ENCODE results near the gene TRPM1.

The TRPM1 gene

DNA sequence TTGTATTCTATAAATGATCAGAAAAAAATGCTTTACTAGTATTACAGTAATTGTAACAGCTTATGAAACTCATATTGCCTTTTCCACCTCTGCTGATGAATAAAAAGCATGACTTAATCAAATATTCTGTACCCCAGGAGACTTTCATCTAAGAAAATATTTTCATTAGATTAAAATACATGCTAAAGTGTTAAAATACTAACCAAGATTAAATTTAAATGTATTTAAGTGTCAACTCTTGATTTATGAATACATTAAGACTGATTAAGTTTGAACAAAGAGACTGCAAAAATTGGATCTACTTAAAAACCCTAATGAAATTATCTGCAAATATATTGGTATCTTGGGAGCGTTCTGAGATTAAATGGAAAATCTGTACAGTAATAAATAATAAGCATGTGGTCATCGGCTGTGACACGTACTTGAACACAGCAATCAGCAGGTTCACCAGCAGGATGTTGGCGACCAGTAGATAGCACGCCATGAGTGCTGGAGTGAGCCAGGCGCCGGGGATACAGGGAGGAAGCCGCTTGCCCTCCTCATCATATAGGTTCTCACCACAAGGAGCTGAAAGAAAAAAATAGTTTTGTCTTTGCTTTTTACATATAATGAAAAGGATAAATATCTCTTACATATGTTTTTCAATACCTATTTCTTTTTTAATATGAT lies 73.5 kb downstream of the TRPM1 start:
- TF ChIP-seq ZFX (IDR thresholded peaks at IDR 0.05; ENCODE audit: borderline replicate concordance), result no peak
- TF ChIP-seq, protein P1, sequence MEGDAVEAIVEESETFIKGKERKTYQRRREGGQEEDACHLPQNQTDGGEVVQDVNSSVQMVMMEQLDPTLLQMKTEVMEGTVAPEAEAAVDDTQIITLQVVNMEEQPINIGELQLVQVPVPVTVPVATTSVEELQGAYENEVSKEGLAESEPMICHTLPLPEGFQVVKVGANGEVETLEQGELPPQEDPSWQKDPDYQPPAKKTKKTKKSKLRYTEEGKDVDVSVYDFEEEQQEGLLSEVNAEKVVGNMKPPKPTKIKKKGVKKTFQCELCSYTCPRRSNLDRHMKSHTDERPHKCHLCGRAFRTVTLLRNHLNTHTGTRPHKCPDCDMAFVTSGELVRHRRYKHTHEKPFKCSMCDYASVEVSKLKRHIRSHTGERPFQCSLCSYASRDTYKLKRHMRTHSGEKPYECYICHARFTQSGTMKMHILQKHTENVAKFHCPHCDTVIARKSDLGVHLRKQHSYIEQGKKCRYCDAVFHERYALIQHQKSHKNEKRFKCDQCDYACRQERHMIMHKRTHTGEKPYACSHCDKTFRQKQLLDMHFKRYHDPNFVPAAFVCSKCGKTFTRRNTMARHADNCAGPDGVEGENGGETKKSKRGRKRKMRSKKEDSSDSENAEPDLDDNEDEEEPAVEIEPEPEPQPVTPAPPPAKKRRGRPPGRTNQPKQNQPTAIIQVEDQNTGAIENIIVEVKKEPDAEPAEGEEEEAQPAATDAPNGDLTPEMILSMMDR (IDR thresholded peaks at IDR 0.05), result no peak

GRCh38 chr15:31025996-31026395 lies 75.5 kb downstream of the TRPM1 start:
- TF ChIP-seq, protein P1 (IDR thresholded peaks at IDR 0.05), result no peak
- no peak overlapping the region for H3K27ac ChIP-seq

More for the DNA sequence above, 73.5 kb downstream of the TRPM1 start:
- H3K27ac ChIP-seq, result no peak overlapping the region

- TF ChIP-seq, protein P1 (IDR thresholded peaks at IDR 0.05), result no peak
- no peak overlapping the region for H3K27ac ChIP-seq
Measured at GRCh38 chr15:31024979-31025378, 76.5 kb downstream of the TRPM1 start.

DNA sequence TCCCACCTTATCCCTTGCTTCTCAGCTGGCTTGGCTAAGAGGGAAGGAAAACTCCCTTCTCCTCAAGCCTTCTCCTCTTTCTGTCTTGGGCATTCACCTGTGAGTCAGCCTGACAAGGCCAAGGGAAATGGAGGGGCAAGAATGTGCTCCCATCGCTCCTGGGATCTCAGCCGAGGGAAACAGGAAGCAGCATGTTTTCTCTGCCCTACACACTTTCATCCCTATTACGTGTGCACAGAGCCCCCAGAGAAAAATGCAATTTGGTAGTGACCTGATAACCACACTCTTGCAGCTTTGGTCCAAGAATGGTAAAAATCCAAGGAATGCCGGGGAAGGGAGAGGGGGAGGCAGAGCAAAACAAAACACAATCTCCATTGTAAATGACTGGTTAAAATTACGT lies 77.2 kb downstream of the TRPM1 start:
- no peak for TF ChIP-seq ZFX (IDR thresholded peaks at IDR 0.05; ENCODE audit: borderline replicate concordance)
- TF ChIP-seq, protein P1 (IDR thresholded peaks at IDR 0.05), result no peak
- no peak overlapping the region for H3K27ac ChIP-seq

DNA sequence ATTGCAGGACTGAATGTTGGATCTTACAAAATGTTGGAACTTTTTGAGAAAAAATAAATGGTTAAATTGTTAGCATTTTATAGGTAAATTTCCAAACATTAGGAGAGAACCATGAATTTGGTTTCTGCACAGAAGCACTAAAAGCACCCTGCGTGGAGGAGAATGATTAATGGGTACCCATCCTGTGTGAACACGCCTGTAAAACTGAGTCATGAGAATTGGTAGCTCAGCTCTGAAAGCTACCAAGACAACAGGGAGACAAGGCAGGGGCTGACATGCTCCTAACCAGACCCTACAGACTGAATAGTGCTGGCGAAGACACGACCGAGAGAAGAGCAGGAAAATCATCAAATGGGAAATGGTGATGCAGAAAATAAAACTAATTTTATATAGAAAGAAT lies 77.7 kb downstream of the TRPM1 start:
- H3K27ac ChIP-seq, result no peak overlapping the region
- TF ChIP-seq, protein P1 (IDR thresholded peaks at IDR 0.05), result no peak
- no peak for TF ChIP-seq ZFX (IDR thresholded peaks at IDR 0.05; ENCODE audit: borderline replicate concordance)

- TF ChIP-seq, protein P1 (IDR thresholded peaks at IDR 0.05), result no peak
- no peak for TF ChIP-seq ZFX (IDR thresholded peaks at IDR 0.05; ENCODE audit: borderline replicate concordance)
- no peak overlapping the region for H3K27ac ChIP-seq
Measured at GRCh38 chr15:31021067-31021665, 80.4 kb downstream of the TRPM1 start.

GRCh38 chr15:31020542-31020941 lies 81.0 kb downstream of the TRPM1 start:
- TF ChIP-seq, protein P1 (IDR thresholded peaks at IDR 0.05), result no peak
- TF ChIP-seq ZFX (IDR thresholded peaks at IDR 0.05; ENCODE audit: borderline replicate concordance), result no peak
- no peak overlapping the region for H3K27ac ChIP-seq
